A549 (cell line): ENCODE data around the gene OGDH. TPM values are rescaled to one million over a fixed set of nuclear protein-coding genes. Genes with fewer than 3 reads are reported as not detected.

ENCODE experiments used
- ATAC-seq, 2 experiments: fragments of 200-7000 bp in 1 of 2; fragments of >200 bp in 1 of 2; cut with Nextera tagmentation in 1 of 2; cut with Tn5 transposase in 1 of 2; 3 replicates each; pipeline versions ENCODE4 v1.8.0 to v1.9.1; 2018 to 2020; ENCODE audit warnings: mild to moderate bottlenecking in 1 of 2, moderate library complexity in 1 of 2
- CTCF ChIA-PET: fragments of 300-600 bp; sonication (Branson Sonifier 250); formaldehyde crosslinking; extraction: SDS; loops from one replicate; lab custom pipeline; 2021; ENCODE audit warnings: antibody characterized with exemption, inconsistent platforms; lab: Yijun Ruan, JAX
- POLR2A ChIA-PET: fragments of 350-600 bp; formaldehyde crosslinking; extraction: SDS; loops from one replicate; lab custom pipeline; 2021; ENCODE audit warnings: antibody characterized with exemption, inconsistent platforms; lab: Yijun Ruan, JAX
- DNase-seq, 2 experiments: peaks; one replicate each; pipeline versions ENCODE4 v3.0.0 to v3.0.0-alpha.2; 2011 to 2016; ENCODE audit warnings: low read depth in 1 of 2, low spot score in 1 of 2
- FAIRE-seq: peaks from 2 replicates; lab custom pipeline; 2011; peaks lifted over from hg19 to GRCh38; lab: Jason Lieb, UNC
- H3K27ac ChIP-seq, 2 experiments: fragments of >200 bp; sonication (Bioruptor Twin); formaldehyde crosslinking; 3 replicates each; pipeline ENCODE4 v1.5.1; 2016 to 2017
- H3K4me1 ChIP-seq: fragments of >200 bp; sonication (Bioruptor Twin); formaldehyde crosslinking; 3 replicates; pipeline ENCODE4 v1.6.1; 2016
- H3K4me2 ChIP-seq: fragments of >200 bp; sonication (Bioruptor Twin); formaldehyde crosslinking; 3 replicates; pipeline ENCODE4 v1.6.1; 2016
- H3K4me3 ChIP-seq: fragments of >200 bp; sonication (Bioruptor Twin); formaldehyde crosslinking; 3 replicates; pipeline ENCODE4 v1.5.1; 2016
- H3K9me3 ChIP-seq: fragments of >200 bp; sonication (Bioruptor Twin); formaldehyde crosslinking; 3 replicates; pipeline ENCODE4 v1.6.1; 2016
- BCL3 ChIP-seq: fragments of >200 bp; sonication (Bioruptor Twin); formaldehyde crosslinking; IDR thresholded peaks from 3 replicates; pipeline ENCODE4 v1.6.1; 2016
- BHLHE40 ChIP-seq: IDR thresholded peaks from 2 replicates; pipeline ENCODE4 v1.6.1; 2012; ENCODE audit warnings: low read depth, low read length, inconsistent platforms
- CEBPB ChIP-seq, 2 experiments: fragments of >200 bp in 1 of 2; sonication (Bioruptor Twin) in 1 of 2; formaldehyde crosslinking in 1 of 2; IDR thresholded peaks; 2 replicates each; pipeline ENCODE4 v1.6.1; 2012 to 2016
- CHD4 ChIP-seq: fragments of 200-600 bp; sonication (generic); IDR thresholded peaks from 2 replicates; pipeline ENCODE4 v1.6.1; 2016; ENCODE audit warnings: antibody characterized with exemption, mild to moderate bottlenecking, borderline replicate concordance
- CTCF ChIP-seq: fragments of >200 bp; sonication (Bioruptor Twin); formaldehyde crosslinking; IDR thresholded peaks from 3 replicates; pipeline ENCODE4 v1.5.1; 2016
- FOXS1 ChIP-seq: fragments of 250-450 bp; sonication (Bioruptor Pico); IDR thresholded peaks from 2 replicates; pipeline ENCODE4 v1.5.0; 2020; ENCODE audit warnings: mild to moderate bottlenecking, moderate library complexity
- HES2 ChIP-seq: fragments of >200 bp; sonication (Bioruptor Twin); formaldehyde crosslinking; IDR thresholded peaks from 2 replicates; pipeline ENCODE4 v1.6.1; 2016
- JUN ChIP-seq, 2 experiments: fragments of >200 bp; sonication (Bioruptor Twin); formaldehyde crosslinking; IDR thresholded peaks; 2 replicates in 1 of 2; 3 replicates in 1 of 2; pipeline ENCODE4 v1.6.1; 2016 to 2017
- KDM5A ChIP-seq: fragments of 200-600 bp; sonication (generic); IDR thresholded peaks from 2 replicates; pipeline ENCODE4 v1.6.1; 2016; ENCODE audit warnings: antibody characterized with exemption, mild to moderate bottlenecking
- MAFK ChIP-seq: fragments of 450-650 bp; IDR thresholded peaks from 2 replicates; pipeline ENCODE4 v1.6.1; 2014; ENCODE audit not compliant: partially characterized antibody
- MYC ChIP-seq: IDR thresholded peaks from 2 replicates; pipeline ENCODE4 v1.6.1; 2012; ENCODE audit warnings: mild to moderate bottlenecking, inconsistent platforms, low read length, improper control_type of control experiment, borderline replicate concordance
- NFE2L2 ChIP-seq: fragments of 150-350 bp; conservative IDR thresholded peaks from 2 replicates; pipeline ENCODE4 v1.6.1; 2014; ENCODE audit warnings: low read length
- PBX3 ChIP-seq: IDR thresholded peaks from 2 replicates; pipeline ENCODE4 v1.6.1; 2012
- PHF8 ChIP-seq: fragments of 200-600 bp; sonication (generic); IDR thresholded peaks from 2 replicates; pipeline ENCODE4 v1.6.1; 2016; ENCODE audit warnings: low read depth, mild to moderate bottlenecking, antibody characterized with exemption, moderate library complexity, borderline replicate concordance
- POLR2AphosphoS2 ChIP-seq: conservative IDR thresholded peaks from 2 replicates; pipeline ENCODE4 v1.6.1; 2012; ENCODE audit warnings: low read length, improper control_type of control experiment, inconsistent platforms
- RAD21 ChIP-seq, 2 experiments: fragments of >200 bp in 1 of 2; sonication (Bioruptor Twin) in 1 of 2; formaldehyde crosslinking in 1 of 2; IDR thresholded peaks in 1 of 2; conservative IDR thresholded peaks in 1 of 2; 2 replicates in 1 of 2; 3 replicates in 1 of 2; pipeline ENCODE4 v1.6.1; 2012 to 2018; ENCODE audit warnings: inconsistent platforms in 1 of 2
- SMC3 ChIP-seq: fragments of >200 bp; sonication (Bioruptor Twin); formaldehyde crosslinking; IDR thresholded peaks from 3 replicates; pipeline ENCODE4 v1.6.1; 2018; ENCODE audit warnings: inconsistent platforms
- SREBF2 ChIP-seq: fragments of 450-650 bp; IDR thresholded peaks from 2 replicates; pipeline ENCODE4 v1.6.1; 2014; ENCODE audit warnings: mild to moderate bottlenecking, moderate library complexity
- TFCP2L1 ChIP-seq: fragments of 250-450 bp; sonication (Bioruptor Pico); IDR thresholded peaks from 2 replicates; pipeline ENCODE4 v1.5.0; 2021; ENCODE audit warnings: mild to moderate bottlenecking
- ZC3H11A ChIP-seq: fragments of 450-650 bp; IDR thresholded peaks from 2 replicates; pipeline ENCODE4 v1.6.1; 2014; ENCODE audit warnings: antibody characterized with exemption, mild to moderate bottlenecking
- ZFP36 ChIP-seq: fragments of 450-650 bp; IDR thresholded peaks from 2 replicates; pipeline ENCODE4 v1.6.1; 2014; ENCODE audit warnings: borderline replicate concordance; ENCODE audit not compliant: partially characterized antibody
- ZNF302 ChIP-seq: fragments of 250-450 bp; sonication (Bioruptor Pico); IDR thresholded peaks from 2 replicates; pipeline ENCODE4 v1.9.0; 2021; ENCODE audit warnings: inconsistent platforms, mild to moderate bottlenecking, moderate library complexity
- WGBS: methylation state at CpG from one replicate; pipeline ENCODE4 v1.1.6; 2017; ENCODE audit errors: missing lambda C conversion rate; 5-methylcytosine and 5-hydroxymethylcytosine counted together
- polyA plus RNA-seq, 4 experiments: library from polyadenylated mRNA; depleted of rRNA in 3 of 4; stranded (reverse); fragments of >200 nt; fragmentation: RNase III in 1 of 4; extraction: RNeasy Plus Mini Kit Qiagen cat#74134 plus additional on column Dnase treatment in 1 of 4; gene quantifications; 2 replicates in 3 of 4; 3 replicates in 1 of 4; pipeline ENCODE4 v1.2.3, GENCODE V29; 2011 to 2017

The OGDH gene
- polyA plus RNA-seq, 2 of the 4 experiments (the other 2 are of a cell fraction): 32.5 to 38.8 TPM

- 12% methylated on average over 6 of the region's 6 CpGs for WGBS
- ATAC-seq: peak; percentile 84 to 85
- Histone ChIP-seq H3K9me3 (no peaks in the 10 kb centered on the region), H3K27ac (peak overlapping the region in 1 of 2 experiments; percentile 50; a peak in 1 of 6 replicates), H3K4me1 (0 out of 3 replicates have a peak, but pooled peaks cover 1% of the 10 kb centered on the region), H3K4me3 (no peak overlapping the region), H3K4me2 (0 out of 3 replicates have a peak overlapping the region, but pooled peaks have one; percentile 3)
- ChIA-PET CTCF (interaction anchor here (0.5 to 3.6 kb wide), 33 partner anchors 9 to 1767 kb away, joined by 3 to 29 read pairs (median 4); partner anchors contain the start of genes H2AZ2 and OGDH), POLR2A (interaction anchor here (0.6 to 1.3 kb wide), 2 partner anchors 160 to 260 kb away, joined by 7 to 11 read pairs; partner anchors contain the start of gene H2AZ2)
- TF ChIP-seq SMC3: peak; percentile 81
- no peak for TF ChIP-seq MYC
- no peak for TF ChIP-seq BHLHE40
- TF ChIP-seq RAD21 (conservative IDR thresholded peaks at IDR 0.05 in 1 of 2, IDR thresholded peaks at IDR 0.05 in 1 of 2): peak; percentile 92 to 94
- no peak for TF ChIP-seq NFE2L2
- TF ChIP-seq HES2: no peak
- TF ChIP-seq KDM5A: no peak
- peak; percentile 90 for TF ChIP-seq CTCF
- TF ChIP-seq TFCP2L1 (CRISPR knock-in tag): no peak
- no peak for TF ChIP-seq PBX3
- FAIRE-seq: peak; percentile 65
- peak in 1 of 2 experiments; percentile 61 for DNase-seq
Measured at GRCh38 chr7:44587843-44588711, 18.4 kb upstream of the OGDH start.

- WGBS: 77% methylated on average over 1 of the region's 1 CpG
- DNase-seq (no peak), ATAC-seq (no peak)
- Histone ChIP-seq H3K27ac (no peak overlapping the region), H3K4me2 (no peak overlapping the region), H3K9me3 (no peaks in the 10 kb centered on the region), H3K4me3 (no peak overlapping the region), H3K4me1 (no peaks in the 10 kb centered on the region)
- CTCF ChIA-PET: interaction anchor here (0.6 to 3.3 kb wide), 11 partner anchors 9 to 545 kb away, joined by 3 to 11 read pairs (median 3); partner anchors contain the start of genes H2AZ2 and TMED4
- TF ChIP-seq RAD21 (conservative IDR thresholded peaks at IDR 0.05 in 1 of 2, IDR thresholded peaks at IDR 0.05 in 1 of 2) (no peak), PHF8 (no peak), TFCP2L1 (CRISPR knock-in tag) (no peak), CHD4 (no peak), SREBF2 (no peak), PBX3 (no peak), ZC3H11A (no peak), POLR2AphosphoS2 (no peak), ZFP36 (no peak), MAFK (no peak), JUN (IDR thresholded peaks at IDR 0.05) (no peak), ZNF302 (CRISPR knock-in tag) (no peak), NFE2L2 (no peak), FOXS1 (CRISPR knock-in tag) (no peak), BCL3 (no peak), CEBPB (IDR thresholded peaks at IDR 0.05) (no peak)
- TF ChIP-seq, all 56 proteins: peak for 0
- POLR2A ChIA-PET: interaction anchor here (0.8 to 1.0 kb wide), 2 partner anchors 16 to 257 kb away, joined by 3 to 9 read pairs; partner anchors contain the start of genes H2AZ2 and OGDH
- no peak for FAIRE-seq
Measured at GRCh38 chr7:44590910-44591309, 15.5 kb upstream of the OGDH start.
